OCI-LY3 (cell line): ENCODE results near the gene TAPBP.
"Not testable (repeated sequence)": the region's sequence is repeated elsewhere in the genome, so short reads cannot be mapped to it uniquely, and the experiment has no call there.

Source experiments
- H2AFZ ChIP-seq: fragments of 200-600, 300-600 bp; shearing (Covaris generic); 2 replicates; pipeline ENCODE4 v1.6.0; 2014; ENCODE audit warnings: antibody characterized with exemption, low read depth, low read length
- H3K27ac ChIP-seq: fragments of 200-600, 300-600 bp; sonication (generic); 2 replicates; pipeline ENCODE4 v1.5.1; 2014; ENCODE audit warnings: mild to moderate bottlenecking, low read length, moderate library complexity, mixed read lengths
- H3K27me3 ChIP-seq: fragments of 200-600, 300-600 bp; sonication (generic); 2 replicates; pipeline ENCODE4 v1.6.1; 2014; ENCODE audit warnings: low read depth, low read length, mixed read lengths
- H3K36me3 ChIP-seq: fragments of 200-600, 300-600 bp; sonication (generic); replicated peaks from 2 replicates; pipeline ENCODE3; 2014; ENCODE audit warnings: low read depth, low read length, mixed read lengths
- H3K4me1 ChIP-seq: fragments of 300-600, 200-600 bp; sonication (generic); 2 replicates; pipeline ENCODE4 v1.6.1; 2014; ENCODE audit warnings: low read length, mixed read lengths
- H3K4me2 ChIP-seq: fragments of 200-600, 300-600 bp; sonication (generic); 2 replicates; pipeline ENCODE4 v1.6.1; 2014; ENCODE audit warnings: low read length, mixed read lengths
- H3K4me3 ChIP-seq: fragments of 300-600, 200-600 bp; sonication (generic); 2 replicates; pipeline ENCODE4 v1.5.1; 2014; ENCODE audit warnings: antibody characterized with exemption, mild to moderate bottlenecking, low read length, moderate library complexity
- H3K79me2 ChIP-seq: fragments of 300-600, 200-600 bp; shearing (Covaris generic); 2 replicates; pipeline ENCODE4 v1.6.1; 2014; ENCODE audit warnings: mild to moderate bottlenecking, low read length, mixed read lengths
- H3K9ac ChIP-seq: fragments of 300-600, 200-600 bp; shearing (Covaris generic); 2 replicates; pipeline ENCODE4 v1.6.0; 2014; ENCODE audit warnings: mild to moderate bottlenecking, low read length, moderate library complexity
- H3K9me3 ChIP-seq: fragments of 200-600, 300-600 bp; shearing (Covaris generic); 2 replicates; pipeline ENCODE4 v1.6.1; 2014; ENCODE audit warnings: low read length, mixed read lengths; ENCODE audit not compliant: insufficient read depth
- H4K20me1 ChIP-seq: fragments of 200-600, 300-600 bp; sonication (generic); 2 replicates; pipeline ENCODE4 v1.6.1; 2016; ENCODE audit warnings: low read length, mixed read lengths; ENCODE audit not compliant: insufficient read depth
- EZH2phosphoT487 ChIP-seq: fragments of 200-600 bp; shearing (Covaris generic); IDR thresholded peaks from 2 replicates; pipeline ENCODE4 v1.6.1; 2018; ENCODE audit warnings: antibody characterized with exemption, mixed run types, low read depth
- TF ChIP-seq, protein P1 (sequence below): fragments of 200-600, 300-600 bp; sonication (generic); IDR thresholded peaks from 2 replicates; pipeline ENCODE4 v1.5.1; 2014; ENCODE audit warnings: antibody characterized with exemption, low read length, low read depth

Gene TAPBP

DNA sequence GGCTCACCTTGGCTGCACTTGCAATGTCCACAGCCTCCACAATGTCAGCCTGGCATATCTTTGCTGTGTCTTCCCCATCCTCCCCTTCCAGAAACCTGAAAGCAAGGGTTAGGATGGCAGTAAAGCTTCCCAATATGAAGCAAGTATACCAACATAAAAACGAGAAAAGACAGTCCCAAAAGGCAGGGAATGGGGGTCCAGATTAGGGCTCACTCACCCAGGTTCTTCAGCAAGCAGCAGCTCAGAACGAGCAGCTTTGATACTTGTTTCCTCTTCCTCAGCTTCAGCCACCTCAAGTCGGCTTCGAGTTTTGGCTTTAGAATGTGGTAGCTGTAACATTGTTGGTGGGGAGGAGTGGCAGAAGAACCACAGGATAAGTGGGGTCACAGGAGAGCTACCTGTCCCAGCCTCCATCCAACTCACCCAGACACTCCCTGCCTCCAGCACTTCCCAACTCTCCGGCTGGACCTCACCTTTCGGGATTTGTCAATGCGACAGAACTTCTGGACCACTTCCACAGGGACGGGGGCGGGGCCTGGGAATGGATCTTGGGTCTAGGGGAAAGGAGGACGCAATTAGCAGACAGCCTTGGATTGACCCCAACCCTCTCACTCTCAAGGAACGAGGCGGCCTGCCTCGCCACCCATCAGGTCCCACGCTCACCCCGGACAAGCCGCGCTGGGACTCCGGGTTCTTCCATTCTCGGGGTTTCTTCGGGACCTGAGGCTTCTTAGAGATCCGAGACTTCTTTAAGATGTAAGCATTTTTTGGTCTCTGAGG is 25.5 kb downstream of the TAPBP start:
- peaks cover 12% of the 10 kb centered on the region for H3K4me1 ChIP-seq
- H3K79me2 ChIP-seq: peaks cover 28% of the 10 kb centered on the region
- H2AFZ ChIP-seq: peak overlapping the region; percentile 70; the same call in 1 of the 2 replicates
- TF ChIP-seq, protein P1, sequence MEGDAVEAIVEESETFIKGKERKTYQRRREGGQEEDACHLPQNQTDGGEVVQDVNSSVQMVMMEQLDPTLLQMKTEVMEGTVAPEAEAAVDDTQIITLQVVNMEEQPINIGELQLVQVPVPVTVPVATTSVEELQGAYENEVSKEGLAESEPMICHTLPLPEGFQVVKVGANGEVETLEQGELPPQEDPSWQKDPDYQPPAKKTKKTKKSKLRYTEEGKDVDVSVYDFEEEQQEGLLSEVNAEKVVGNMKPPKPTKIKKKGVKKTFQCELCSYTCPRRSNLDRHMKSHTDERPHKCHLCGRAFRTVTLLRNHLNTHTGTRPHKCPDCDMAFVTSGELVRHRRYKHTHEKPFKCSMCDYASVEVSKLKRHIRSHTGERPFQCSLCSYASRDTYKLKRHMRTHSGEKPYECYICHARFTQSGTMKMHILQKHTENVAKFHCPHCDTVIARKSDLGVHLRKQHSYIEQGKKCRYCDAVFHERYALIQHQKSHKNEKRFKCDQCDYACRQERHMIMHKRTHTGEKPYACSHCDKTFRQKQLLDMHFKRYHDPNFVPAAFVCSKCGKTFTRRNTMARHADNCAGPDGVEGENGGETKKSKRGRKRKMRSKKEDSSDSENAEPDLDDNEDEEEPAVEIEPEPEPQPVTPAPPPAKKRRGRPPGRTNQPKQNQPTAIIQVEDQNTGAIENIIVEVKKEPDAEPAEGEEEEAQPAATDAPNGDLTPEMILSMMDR: no peak
- no peak for TF ChIP-seq EZH2phosphoT487
- H3K27me3 ChIP-seq: no peaks in the 10 kb centered on the region
- peak overlapping the region; percentile 98 for H3K4me3 ChIP-seq
- no peaks in the 10 kb centered on the region for H4K20me1 ChIP-seq
- H3K9me3 ChIP-seq: no peaks in the 10 kb centered on the region
- peak overlapping the region; percentile 89 for H3K9ac ChIP-seq
- peak overlapping the region; percentile 97 for H3K4me2 ChIP-seq
- H3K27ac ChIP-seq: no peak overlapping the region
- peaks cover 9% of the 10 kb centered on the region for H3K36me3 ChIP-seq

DNA sequence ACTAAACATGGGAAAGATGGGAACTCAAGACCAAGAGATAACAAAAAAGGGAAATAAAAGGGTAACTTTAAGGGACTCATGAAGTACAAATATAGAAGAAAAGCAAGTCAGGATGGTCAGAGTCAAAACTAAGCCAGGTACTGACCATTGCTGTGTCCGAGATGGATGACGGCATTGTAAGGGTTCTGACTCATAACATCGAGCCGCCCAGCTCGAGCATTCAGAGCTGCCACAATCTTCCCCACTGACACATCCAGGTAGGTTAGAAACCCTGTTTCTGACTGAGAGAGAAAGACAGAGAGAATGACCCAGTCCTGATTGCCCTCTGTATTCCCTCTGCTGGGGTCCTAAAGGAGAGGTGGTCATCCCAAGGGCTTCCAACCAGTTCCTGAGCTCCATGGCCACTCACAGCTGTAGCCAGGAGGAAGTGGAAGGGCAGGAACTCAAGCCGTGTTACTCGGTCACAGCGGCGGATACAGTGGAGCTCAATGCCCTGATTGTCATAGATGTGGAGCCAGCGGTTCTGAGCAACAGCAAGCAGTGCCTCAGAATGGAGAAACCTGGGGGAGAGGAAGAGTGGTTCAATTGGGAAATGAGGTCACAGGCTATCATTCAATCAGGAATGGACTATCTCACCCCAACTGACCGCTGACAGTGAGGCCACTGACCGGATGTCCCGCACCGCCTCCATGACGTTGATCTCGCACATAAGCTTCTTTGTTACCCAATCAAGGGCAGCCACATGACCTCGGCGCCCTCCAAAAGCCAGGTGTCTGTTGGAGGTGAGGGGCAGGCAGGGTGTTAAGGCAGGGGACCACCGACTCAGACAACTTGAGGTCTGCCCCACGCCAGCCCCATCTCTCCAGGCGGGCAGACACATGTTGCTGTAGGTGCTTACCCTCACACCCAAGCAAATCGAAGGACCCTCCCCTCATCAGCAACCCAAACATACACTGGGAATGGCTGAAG is 26.6 kb downstream of the TAPBP start:
- H3K9me3 ChIP-seq: no peaks in the 10 kb centered on the region
- peaks cover 28% of the 10 kb centered on the region for H3K79me2 ChIP-seq
- H3K36me3 ChIP-seq: peaks cover 5% of the 10 kb centered on the region
- no peak overlapping the region for H3K9ac ChIP-seq
- no peaks in the 10 kb centered on the region for H3K27me3 ChIP-seq
- TF ChIP-seq, protein P1: no peak
- no peak for TF ChIP-seq EZH2phosphoT487
- H3K4me2 ChIP-seq: no peak overlapping the region
- no peak overlapping the region for H3K27ac ChIP-seq
- no peak overlapping the region for H2AFZ ChIP-seq
- no peak overlapping the region for H3K4me3 ChIP-seq
- H3K4me1 ChIP-seq: peaks cover 12% of the 10 kb centered on the region
- no peaks in the 10 kb centered on the region for H4K20me1 ChIP-seq

DNA sequence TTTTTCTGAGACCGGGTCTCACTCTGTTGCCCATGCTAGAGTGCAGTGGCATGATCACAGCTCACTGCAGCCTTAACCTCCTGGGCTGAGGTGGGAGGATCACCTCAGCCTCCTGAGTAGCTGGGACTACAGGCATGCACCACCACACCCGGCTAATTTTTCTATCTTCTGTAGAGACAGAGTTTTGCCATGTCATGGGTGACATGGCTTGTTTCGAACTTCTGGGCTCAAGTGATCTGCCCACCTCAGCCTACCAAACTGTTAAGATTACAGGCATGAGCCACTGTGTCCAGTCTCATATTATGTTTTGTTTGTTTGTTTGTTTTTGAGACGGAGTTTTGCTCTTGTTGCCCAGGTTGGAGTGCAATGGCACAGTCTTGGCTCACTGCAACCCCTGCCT is 28.7 kb downstream of the TAPBP start:
- not testable (repeated sequence) for H3K36me3 ChIP-seq, H3K4me2 ChIP-seq, H3K9me3 ChIP-seq, H3K9ac ChIP-seq, H3K27ac ChIP-seq, H2AFZ ChIP-seq, H3K27me3 ChIP-seq, H4K20me1 ChIP-seq, H3K4me3 ChIP-seq, H3K4me1 ChIP-seq
- peaks cover 19% of the 10 kb centered on the region for H3K79me2 ChIP-seq

DNA sequence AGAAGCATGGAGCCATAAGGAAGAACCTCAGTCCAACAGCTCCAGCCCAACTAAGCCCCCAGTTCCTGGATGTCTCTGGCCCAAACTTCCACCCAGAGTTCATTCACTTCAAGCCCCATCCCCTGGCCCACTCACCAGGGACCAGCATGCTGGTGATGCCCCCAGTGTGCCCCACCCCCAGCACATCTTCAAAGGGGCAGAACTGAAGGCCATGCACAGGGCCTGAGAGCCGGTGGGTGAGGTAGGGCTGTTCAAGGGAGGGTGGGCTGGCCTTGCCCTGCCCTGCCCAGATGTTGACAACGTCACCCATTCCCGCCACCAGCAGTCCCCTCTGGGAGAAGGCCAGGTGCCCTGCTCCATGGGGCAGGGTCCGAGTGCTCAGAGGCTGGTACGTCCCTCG is 33.3 kb downstream of the TAPBP start:
- Histone ChIP-seq H2AFZ (no peak overlapping the region), H3K4me1 (peaks cover 20% of the 10 kb centered on the region), H3K4me2 (no peak overlapping the region), H3K27ac (no peak overlapping the region), H3K27me3 (no peaks in the 10 kb centered on the region), H3K9ac (no peak overlapping the region), H4K20me1 (peaks cover 12% of the 10 kb centered on the region), H3K9me3 (no peaks in the 10 kb centered on the region), H3K79me2 (peaks cover 4% of the 10 kb centered on the region), H3K36me3 (peaks cover 12% of the 10 kb centered on the region), H3K4me3 (no peak overlapping the region)
- no peak for TF ChIP-seq EZH2phosphoT487
- TF ChIP-seq, protein P1: no peak
